Measurements from ENCODE around the gene RTRAF. TPM values are rescaled to one million over a fixed set of nuclear protein-coding genes. Genes with fewer than 3 reads are reported as not detected.
A peak's percentile ranks its signal among the peaks of the same experiment; 100 is the strongest.

RTRAF gene
- total RNA-seq, 1 donor from 2014 or later, result 60.5 TPM

DNA sequence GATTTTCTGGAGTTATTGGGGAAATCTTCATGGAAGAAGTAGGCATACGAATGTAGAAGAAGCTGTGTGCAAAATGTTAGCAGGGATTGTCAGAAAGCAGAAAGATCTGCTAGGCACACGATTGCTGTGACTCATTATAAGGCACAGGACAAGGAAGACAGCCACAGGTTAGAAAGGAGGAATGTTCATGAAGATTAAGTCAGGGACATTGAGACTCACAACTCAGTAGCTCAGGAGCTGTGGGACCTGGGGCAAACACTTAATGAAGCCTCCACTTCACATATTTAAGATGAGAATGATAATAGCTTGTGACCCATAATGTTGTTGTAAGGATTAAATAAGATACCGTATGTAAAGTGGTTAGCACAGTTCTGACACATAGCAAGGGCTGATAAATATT, 26.6 kb upstream of the RTRAF start:
- H3K27me3 ChIP-seq (ENCODE audit: control insufficient read depth in 3 of 3, insufficient read depth in 3 of 3, low read length in 3 of 3), result no peaks in the 10 kb centered on the region
- H3K9ac ChIP-seq (ENCODE audit: low read depth in 1 of 3, low read length in 3 of 3), result no peak overlapping the region
- H3K4me1 ChIP-seq (ENCODE audit: control insufficient read depth in 3 of 3, insufficient read depth in 3 of 3, low read length in 3 of 3), result no peaks in the 10 kb centered on the region
- peaks cover 2 to 15% (median 8%) of the 10 kb centered on the region in 3 donors for H3K9me3 ChIP-seq (ENCODE audit: control insufficient read depth in 3 of 3, low read length in 3 of 3)
- H3K4me3 ChIP-seq (ENCODE audit: low read length in 3 of 3), result no peak overlapping the region
- no peak overlapping the region for H3K27ac ChIP-seq (ENCODE audit: low read depth, low read length)
- H3K36me3 ChIP-seq (ENCODE audit: control insufficient read depth in 3 of 3, insufficient read depth in 3 of 3, low read length in 3 of 3), result no peaks in the 10 kb centered on the region

DNA sequence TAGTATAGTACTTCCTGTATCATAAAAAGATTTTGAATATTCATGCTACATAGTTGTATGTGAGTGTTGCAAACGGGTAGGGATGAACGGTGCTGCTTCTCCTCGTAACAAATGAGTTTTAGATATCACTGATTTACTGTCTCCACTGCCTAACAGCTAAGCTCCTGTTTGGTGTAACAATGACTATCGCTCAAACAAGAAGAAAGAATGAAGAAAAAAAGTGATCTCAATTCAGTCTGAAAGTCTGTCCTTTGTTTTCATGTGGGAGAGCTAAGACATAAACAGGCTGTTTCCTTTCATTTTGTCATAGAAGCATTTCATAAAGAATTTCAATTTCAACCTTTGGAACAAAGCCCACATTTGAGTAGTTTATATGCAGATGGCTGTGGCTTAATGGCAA, 26.1 kb upstream of the RTRAF start:
- Histone ChIP-seq H3K27me3 (ENCODE audit: control insufficient read depth in 3 of 3, insufficient read depth in 3 of 3, low read length in 3 of 3) (no peaks in the 10 kb centered on the region), H3K9ac (ENCODE audit: low read depth in 1 of 3, low read length in 3 of 3) (no peak overlapping the region), H3K4me3 (ENCODE audit: low read length in 3 of 3) (peak overlapping the region in 1 of 3 donors; percentile 57), H3K9me3 (ENCODE audit: control insufficient read depth in 3 of 3, low read length in 3 of 3) (peaks cover 2 to 15% (median 5%) of the 10 kb centered on the region in 3 donors), H3K4me1 (ENCODE audit: control insufficient read depth in 3 of 3, insufficient read depth in 3 of 3, low read length in 3 of 3) (no peaks in the 10 kb centered on the region), H3K36me3 (ENCODE audit: control insufficient read depth in 3 of 3, insufficient read depth in 3 of 3, low read length in 3 of 3) (no peaks in the 10 kb centered on the region), H3K27ac (ENCODE audit: low read depth, low read length) (no peak overlapping the region)

DNA sequence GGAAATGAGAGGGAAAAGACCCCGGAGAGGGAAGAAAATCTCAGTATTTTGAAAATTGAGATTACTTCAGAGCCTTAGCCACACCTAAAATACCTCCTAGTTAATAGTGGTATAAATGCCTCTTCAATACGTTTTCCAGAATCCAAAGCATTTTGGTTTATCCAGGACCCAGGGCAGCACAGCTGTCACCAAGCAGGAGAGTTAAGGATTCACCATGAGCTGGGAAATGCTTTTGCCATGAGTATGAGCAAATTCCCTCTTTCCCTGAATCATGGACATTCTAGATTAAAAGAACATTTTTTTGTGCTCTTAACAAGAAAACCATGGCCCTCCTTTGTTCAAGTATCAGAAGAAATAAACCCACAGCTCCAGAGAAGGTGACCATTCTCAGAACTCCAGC, 21.8 kb upstream of the RTRAF start:
- Histone ChIP-seq H3K27ac (ENCODE audit: low read depth, low read length) (no peak overlapping the region), H3K27me3 (ENCODE audit: control insufficient read depth in 3 of 3, insufficient read depth in 3 of 3, low read length in 3 of 3) (no peaks in the 10 kb centered on the region), H3K9me3 (ENCODE audit: control insufficient read depth in 3 of 3, low read length in 3 of 3) (no peaks in the 10 kb centered on the region), H3K4me3 (ENCODE audit: low read length in 3 of 3) (no peak overlapping the region), H3K4me1 (ENCODE audit: control insufficient read depth in 3 of 3, insufficient read depth in 3 of 3, low read length in 3 of 3) (no peaks in the 10 kb centered on the region), H3K9ac (ENCODE audit: low read depth in 1 of 3, low read length in 3 of 3) (no peak overlapping the region), H3K36me3 (ENCODE audit: control insufficient read depth in 3 of 3, insufficient read depth in 3 of 3, low read length in 3 of 3) (no peaks in the 10 kb centered on the region)

DNA sequence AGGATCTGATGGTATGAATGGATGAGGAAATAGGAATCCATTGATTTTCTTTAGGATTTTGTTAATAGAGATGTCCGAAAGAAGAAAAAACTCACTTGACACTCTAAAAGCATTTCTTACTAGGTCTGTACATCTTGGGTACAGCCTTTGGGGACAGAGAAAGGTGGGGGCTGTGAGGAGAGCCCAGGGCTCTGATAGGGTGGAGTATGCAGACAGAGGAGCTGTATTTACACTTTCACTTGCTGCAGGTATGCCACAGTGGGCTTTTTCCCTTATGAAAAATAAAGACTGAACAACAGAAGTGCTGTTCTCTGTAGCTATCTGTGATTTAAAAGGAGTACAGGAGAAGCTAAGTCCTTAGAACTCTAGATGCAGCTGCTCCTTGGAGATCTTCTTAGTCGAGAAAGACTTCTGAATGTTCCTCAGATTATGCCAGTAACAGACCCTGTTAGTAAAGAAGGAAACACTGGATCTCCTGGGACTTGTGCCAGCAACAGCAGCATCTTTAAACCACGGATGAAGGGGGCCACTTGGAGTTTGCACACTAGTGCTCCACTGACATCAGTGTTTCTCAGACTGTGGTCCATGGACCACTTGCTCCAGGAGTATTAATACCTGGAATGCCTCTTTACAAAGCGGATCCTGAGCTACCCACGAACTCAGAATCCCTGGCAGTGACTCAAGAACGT, 19.4 kb upstream of the RTRAF start:
- no peaks in the 10 kb centered on the region for H3K36me3 ChIP-seq (ENCODE audit: control insufficient read depth in 3 of 3, insufficient read depth in 3 of 3, low read length in 3 of 3)
- H3K9me3 ChIP-seq (ENCODE audit: control insufficient read depth in 3 of 3, low read length in 3 of 3), result no peaks in the 10 kb centered on the region
- no peak overlapping the region for H3K27ac ChIP-seq (ENCODE audit: low read depth, low read length)
- H3K4me1 ChIP-seq (ENCODE audit: control insufficient read depth in 3 of 3, insufficient read depth in 3 of 3, low read length in 3 of 3), result no peaks in the 10 kb centered on the region
- H3K27me3 ChIP-seq (ENCODE audit: control insufficient read depth in 3 of 3, insufficient read depth in 3 of 3, low read length in 3 of 3), result no peaks in the 10 kb centered on the region
- H3K9ac ChIP-seq (ENCODE audit: low read depth in 1 of 3, low read length in 3 of 3), result no peak overlapping the region
- H3K4me3 ChIP-seq (ENCODE audit: low read length in 3 of 3), result no peak overlapping the region

DNA sequence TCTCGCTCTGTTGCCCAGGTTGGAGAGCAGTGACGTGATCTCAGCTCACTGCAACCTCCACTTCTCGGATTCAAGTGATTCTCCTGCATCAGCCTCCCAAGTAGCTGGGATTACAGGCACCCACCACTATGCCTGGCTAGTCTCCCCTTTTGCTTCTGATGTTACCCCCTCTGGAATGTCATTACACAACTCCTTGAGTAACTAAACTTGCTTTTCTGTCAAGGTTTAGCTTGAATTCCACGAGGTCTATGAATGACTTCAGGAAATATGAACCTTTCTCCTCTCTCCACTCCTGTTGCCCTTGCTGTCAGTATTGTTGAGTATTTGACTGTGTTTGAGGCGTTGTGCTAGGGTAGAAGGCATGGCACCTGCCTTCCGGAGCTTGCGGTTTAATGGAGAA, 16.8 kb upstream of the RTRAF start:
- H3K9me3 ChIP-seq (ENCODE audit: control insufficient read depth in 3 of 3, low read length in 3 of 3), result no peaks in the 10 kb centered on the region
- H3K36me3 ChIP-seq (ENCODE audit: control insufficient read depth in 3 of 3, insufficient read depth in 3 of 3, low read length in 3 of 3), result no peaks in the 10 kb centered on the region
- H3K4me3 ChIP-seq (ENCODE audit: low read length in 3 of 3), result no peak overlapping the region
- no peaks in the 10 kb centered on the region for H3K27me3 ChIP-seq (ENCODE audit: control insufficient read depth in 3 of 3, insufficient read depth in 3 of 3, low read length in 3 of 3)
- H3K9ac ChIP-seq (ENCODE audit: low read depth in 1 of 3, low read length in 3 of 3), result no peak overlapping the region
- no peaks in the 10 kb centered on the region for H3K4me1 ChIP-seq (ENCODE audit: control insufficient read depth in 3 of 3, insufficient read depth in 3 of 3, low read length in 3 of 3)
- no peak overlapping the region for H3K27ac ChIP-seq (ENCODE audit: low read depth, low read length)

DNA sequence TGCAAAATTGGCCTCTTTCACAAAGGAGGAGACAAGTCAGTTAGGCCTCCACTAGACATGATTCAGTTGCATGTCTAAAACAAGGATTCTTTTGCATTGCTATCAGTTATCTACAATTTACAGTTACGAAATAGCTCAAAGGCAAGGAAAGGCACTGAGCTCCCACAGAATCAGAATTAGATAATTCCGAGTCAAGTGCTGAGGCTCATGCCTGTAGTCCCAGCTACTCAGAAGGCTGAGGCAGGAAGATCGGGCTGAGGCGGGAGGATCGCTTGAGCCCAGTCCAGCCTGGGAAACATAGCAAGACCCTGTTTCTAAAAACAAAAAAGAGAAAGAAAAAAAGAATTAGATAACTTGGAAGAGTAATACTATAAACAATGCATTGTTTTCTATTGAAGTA, 12.3 kb upstream of the RTRAF start:
- H3K4me1 ChIP-seq (ENCODE audit: control insufficient read depth in 3 of 3, insufficient read depth in 3 of 3, low read length in 3 of 3), result peaks cover 0 to 7% (median 5%) of the 10 kb centered on the region in 3 donors
- H3K27ac ChIP-seq (ENCODE audit: low read depth, low read length), result no peak overlapping the region
- no peaks in the 10 kb centered on the region for H3K36me3 ChIP-seq (ENCODE audit: control insufficient read depth in 3 of 3, insufficient read depth in 3 of 3, low read length in 3 of 3)
- H3K9ac ChIP-seq (ENCODE audit: low read depth in 1 of 3, low read length in 3 of 3), result no peak overlapping the region
- H3K4me3 ChIP-seq (ENCODE audit: low read length in 3 of 3), result no peak overlapping the region
- H3K27me3 ChIP-seq (ENCODE audit: control insufficient read depth in 3 of 3, insufficient read depth in 3 of 3, low read length in 3 of 3), result no peaks in the 10 kb centered on the region
- H3K9me3 ChIP-seq (ENCODE audit: control insufficient read depth in 3 of 3, low read length in 3 of 3), result no peaks in the 10 kb centered on the region

DNA sequence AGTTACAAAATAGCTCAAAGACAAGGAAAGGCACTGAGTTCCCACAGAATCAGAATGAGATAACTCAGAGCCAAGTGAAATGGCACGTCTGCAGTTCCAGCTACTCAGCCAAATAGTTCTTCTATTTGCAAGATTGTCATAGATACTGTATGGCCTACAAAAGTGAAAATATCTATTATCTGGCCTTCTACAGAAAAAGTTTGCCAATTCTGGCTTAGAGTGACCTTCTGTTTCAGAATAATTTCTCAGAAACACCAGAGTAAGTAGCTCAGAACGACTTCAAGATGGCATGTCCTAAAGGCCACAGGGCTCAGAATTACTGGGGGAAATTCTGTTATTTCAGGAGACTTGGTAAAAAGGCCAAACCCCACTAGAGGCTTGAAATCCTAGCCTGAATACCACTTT, 10.7 kb upstream of the RTRAF start:
- Histone ChIP-seq H3K4me3 (ENCODE audit: low read length in 3 of 3) (no peak overlapping the region), H3K36me3 (ENCODE audit: control insufficient read depth in 3 of 3, insufficient read depth in 3 of 3, low read length in 3 of 3) (no peaks in the 10 kb centered on the region), H3K27me3 (ENCODE audit: control insufficient read depth in 3 of 3, insufficient read depth in 3 of 3, low read length in 3 of 3) (no peaks in the 10 kb centered on the region), H3K9me3 (ENCODE audit: control insufficient read depth in 3 of 3, low read length in 3 of 3) (no peaks in the 10 kb centered on the region), H3K27ac (ENCODE audit: low read depth, low read length) (no peak overlapping the region), H3K9ac (ENCODE audit: low read depth in 1 of 3, low read length in 3 of 3) (no peak overlapping the region), H3K4me1 (ENCODE audit: control insufficient read depth in 3 of 3, insufficient read depth in 3 of 3, low read length in 3 of 3) (peaks cover 0 to 7% (median 5%) of the 10 kb centered on the region in 3 donors)

DNA sequence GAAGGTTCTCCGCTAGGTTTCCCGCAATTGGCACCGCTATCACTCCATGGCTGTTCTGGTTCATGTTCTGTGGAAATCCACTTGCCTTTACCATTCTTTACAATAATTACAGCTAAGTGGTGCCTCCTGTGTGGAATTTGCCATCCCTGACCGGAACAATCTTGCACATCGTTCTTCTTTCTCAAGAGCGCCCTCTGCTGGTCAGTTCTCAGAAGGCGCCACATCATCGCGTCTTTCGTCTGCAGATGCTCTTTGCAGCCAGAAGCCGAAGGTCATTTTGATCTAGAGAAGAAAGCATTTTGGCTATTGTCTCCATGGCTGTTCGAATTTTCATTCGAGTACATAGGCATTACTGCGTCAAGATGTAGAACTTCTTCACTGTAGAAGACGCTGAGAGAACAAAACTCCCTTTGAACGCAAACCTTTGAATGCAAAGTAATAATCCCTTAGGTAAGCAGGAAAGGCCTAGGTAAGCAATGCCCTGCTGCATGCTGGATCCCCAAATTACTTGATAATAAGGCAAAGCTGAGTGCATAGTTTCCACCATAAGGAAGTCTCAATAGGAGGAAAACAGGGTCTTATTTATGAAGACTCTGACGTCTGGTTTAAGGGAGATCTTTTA, 10.1 kb upstream of the RTRAF start:
- no peak overlapping the region for H3K4me3 ChIP-seq (ENCODE audit: low read length in 3 of 3)
- H3K27me3 ChIP-seq (ENCODE audit: control insufficient read depth in 3 of 3, insufficient read depth in 3 of 3, low read length in 3 of 3), result no peaks in the 10 kb centered on the region
- H3K9me3 ChIP-seq (ENCODE audit: control insufficient read depth in 3 of 3, low read length in 3 of 3), result no peaks in the 10 kb centered on the region
- no peaks in the 10 kb centered on the region for H3K36me3 ChIP-seq (ENCODE audit: control insufficient read depth in 3 of 3, insufficient read depth in 3 of 3, low read length in 3 of 3)
- H3K9ac ChIP-seq (ENCODE audit: low read depth in 1 of 3, low read length in 3 of 3), result no peak overlapping the region
- peaks cover 0 to 7% (median 5%) of the 10 kb centered on the region in 3 donors for H3K4me1 ChIP-seq (ENCODE audit: control insufficient read depth in 3 of 3, insufficient read depth in 3 of 3, low read length in 3 of 3)
- H3K27ac ChIP-seq (ENCODE audit: low read depth, low read length), result no peak overlapping the region

DNA sequence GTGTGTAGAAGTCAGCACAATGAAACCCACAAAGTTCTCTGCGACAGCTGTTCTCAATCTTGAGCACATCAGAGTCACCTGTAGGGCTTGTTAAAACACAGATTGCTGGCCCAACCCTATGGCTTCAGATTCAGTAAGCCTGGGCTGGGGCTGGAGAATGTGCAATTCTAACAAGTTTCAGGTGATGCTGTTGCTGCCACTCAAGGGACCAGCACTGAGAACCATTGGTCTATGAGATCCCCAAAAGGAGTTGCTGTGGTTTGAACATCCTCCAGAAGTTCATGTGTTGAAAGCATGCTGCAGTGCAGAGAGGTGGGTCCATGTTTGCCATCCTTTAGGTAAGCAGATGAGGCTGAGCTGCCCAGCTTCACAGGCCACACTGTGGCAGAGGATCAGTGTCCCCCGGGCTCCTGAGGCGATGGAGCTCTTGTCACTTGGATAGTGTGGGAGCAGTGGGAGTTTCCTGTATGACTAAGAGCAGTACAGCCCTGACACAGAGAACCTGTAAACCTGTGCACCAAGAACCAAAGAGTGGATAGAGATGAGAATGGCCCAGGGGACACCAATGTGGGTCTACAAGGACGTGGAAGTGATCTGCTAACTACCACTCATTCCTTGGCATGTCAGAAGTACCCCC, 8.0 kb upstream of the RTRAF start:
- Histone ChIP-seq H3K36me3 (ENCODE audit: control insufficient read depth in 3 of 3, insufficient read depth in 3 of 3, low read length in 3 of 3) (no peaks in the 10 kb centered on the region), H3K27me3 (ENCODE audit: control insufficient read depth in 3 of 3, insufficient read depth in 3 of 3, low read length in 3 of 3) (no peaks in the 10 kb centered on the region), H3K27ac (ENCODE audit: low read depth, low read length) (no peak overlapping the region), H3K9me3 (ENCODE audit: control insufficient read depth in 3 of 3, low read length in 3 of 3) (no peaks in the 10 kb centered on the region), H3K4me3 (ENCODE audit: low read length in 3 of 3) (no peak overlapping the region), H3K9ac (ENCODE audit: low read depth in 1 of 3, low read length in 3 of 3) (no peak overlapping the region), H3K4me1 (ENCODE audit: control insufficient read depth in 3 of 3, insufficient read depth in 3 of 3, low read length in 3 of 3) (peaks cover 0 to 7% (median 5%) of the 10 kb centered on the region in 3 donors)

DNA sequence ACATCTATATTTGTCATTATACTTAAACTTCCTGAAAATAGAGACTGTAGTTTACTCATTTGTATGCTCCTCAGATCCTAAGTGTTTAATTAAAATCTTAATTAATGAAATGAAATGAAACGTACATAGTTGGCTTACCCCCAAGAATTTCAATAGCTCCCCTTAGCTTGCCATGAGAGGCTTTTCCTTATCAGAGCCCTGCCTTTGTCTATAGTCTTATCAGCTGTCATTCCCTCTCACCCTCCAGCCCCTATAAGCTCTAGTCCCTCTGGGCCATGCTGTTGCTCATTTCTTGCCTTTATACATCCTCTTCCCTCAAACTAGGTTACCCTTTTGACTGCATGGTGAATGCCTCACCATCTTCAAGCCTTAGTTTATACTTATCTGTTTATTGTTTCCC, 1.1 kb upstream of the RTRAF start:
- no peak overlapping the region for H3K4me3 ChIP-seq (ENCODE audit: low read length in 3 of 3)
- peak overlapping the region in 1 of 3 donors; percentile 97 for H3K9ac ChIP-seq (ENCODE audit: low read depth in 1 of 3, low read length in 3 of 3)
- peaks cover 9 to 19% (median 17%) of the 10 kb centered on the region in 3 donors for H3K4me1 ChIP-seq (ENCODE audit: control insufficient read depth in 3 of 3, insufficient read depth in 3 of 3, low read length in 3 of 3)
- H3K27ac ChIP-seq (ENCODE audit: low read depth, low read length), result no peak overlapping the region
- H3K27me3 ChIP-seq (ENCODE audit: control insufficient read depth in 3 of 3, insufficient read depth in 3 of 3, low read length in 3 of 3), result no peaks in the 10 kb centered on the region
- H3K36me3 ChIP-seq (ENCODE audit: control insufficient read depth in 3 of 3, insufficient read depth in 3 of 3, low read length in 3 of 3), result peaks cover 0 to 12% (median 12%) of the 10 kb centered on the region in 3 donors
- H3K9me3 ChIP-seq (ENCODE audit: control insufficient read depth in 3 of 3, low read length in 3 of 3), result no peaks in the 10 kb centered on the region
